Tongue (tissue), 2 donors: ENCODE measurements around the gene GLUD1. TPM values are rescaled to one million over a fixed set of nuclear protein-coding genes. Genes with fewer than 3 reads are reported as not detected.
"Not testable (repeated sequence)": the region's sequence is repeated elsewhere in the genome, so short reads cannot be mapped to it uniquely, and the experiment has no call there.

Experiments
- DNase-seq: peaks from one replicate; pipeline ENCODE4 v3.0.0-alpha.2; 2015
- total RNA-seq: library from RNA; depleted of rRNA; stranded (reverse); fragments of >200 nt; gene quantifications from one replicate; pipeline ENCODE4 v1.2.3, GENCODE V29; 2014

GLUD1 gene
- total RNA-seq, 1 donor from 2014 or later: 144 TPM

DNA sequence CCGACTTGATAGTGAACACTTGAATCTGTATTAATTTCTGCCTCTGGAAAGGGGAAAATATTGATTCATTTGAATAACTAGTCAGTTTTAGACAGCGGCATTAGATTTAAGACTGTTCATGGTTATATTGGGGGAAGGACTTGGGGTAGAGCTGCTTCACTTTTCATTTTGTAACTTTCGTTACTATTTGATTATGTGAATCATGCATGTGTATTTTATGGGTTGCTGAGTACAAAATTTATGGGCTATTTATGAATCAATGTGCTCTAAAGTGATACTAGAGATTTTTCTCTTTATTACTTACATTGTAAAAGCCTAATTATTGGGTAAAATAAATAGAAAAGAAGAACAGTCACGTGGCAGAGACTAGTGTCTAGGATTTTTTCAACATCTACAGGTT, 4.9 kb downstream of the GLUD1 start:
- no peak for DNase-seq

DNA sequence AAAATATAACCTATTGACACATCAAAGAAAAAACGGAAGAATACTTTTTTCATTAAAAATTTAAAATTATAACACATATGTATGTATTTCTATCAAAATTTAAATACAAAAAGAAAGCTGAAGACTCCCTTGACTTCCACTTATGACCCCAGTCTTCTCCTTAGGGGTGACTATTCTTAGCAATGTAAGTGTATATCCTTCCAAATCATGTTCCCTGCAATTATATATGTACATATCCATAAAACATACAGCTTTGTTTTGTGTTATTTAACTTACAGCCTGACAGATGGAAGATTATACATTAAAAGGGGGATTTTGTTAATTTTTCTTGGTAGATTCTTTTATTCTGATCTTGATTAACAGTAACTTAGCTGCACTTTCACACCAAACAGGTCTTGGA, 9.1 kb downstream of the GLUD1 start:
- no peak for DNase-seq

DNA sequence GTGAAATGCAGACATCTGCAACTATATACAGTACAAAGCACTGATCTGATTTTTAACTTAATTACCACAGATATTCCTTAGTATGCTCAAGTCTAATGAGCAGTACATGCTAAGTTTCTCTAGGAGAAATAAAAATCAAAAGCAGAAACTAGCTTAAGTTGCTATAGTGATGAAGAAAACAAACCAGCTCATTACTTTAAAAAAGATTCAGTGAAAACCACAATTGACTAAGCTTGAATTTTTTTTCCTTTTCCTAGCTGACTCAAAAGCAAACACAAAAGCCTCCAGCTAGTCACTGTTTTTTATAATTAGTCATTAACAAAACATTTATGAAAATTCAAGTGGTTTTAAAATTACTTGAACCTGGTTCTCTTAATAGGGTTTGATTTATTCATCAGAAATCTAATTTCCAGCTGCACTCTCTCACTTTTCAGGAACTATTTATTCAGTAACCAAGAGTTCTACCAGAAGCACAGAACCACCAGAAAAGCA, 10.3 kb downstream of the GLUD1 start:
- peak; percentile 10 for DNase-seq

DNA sequence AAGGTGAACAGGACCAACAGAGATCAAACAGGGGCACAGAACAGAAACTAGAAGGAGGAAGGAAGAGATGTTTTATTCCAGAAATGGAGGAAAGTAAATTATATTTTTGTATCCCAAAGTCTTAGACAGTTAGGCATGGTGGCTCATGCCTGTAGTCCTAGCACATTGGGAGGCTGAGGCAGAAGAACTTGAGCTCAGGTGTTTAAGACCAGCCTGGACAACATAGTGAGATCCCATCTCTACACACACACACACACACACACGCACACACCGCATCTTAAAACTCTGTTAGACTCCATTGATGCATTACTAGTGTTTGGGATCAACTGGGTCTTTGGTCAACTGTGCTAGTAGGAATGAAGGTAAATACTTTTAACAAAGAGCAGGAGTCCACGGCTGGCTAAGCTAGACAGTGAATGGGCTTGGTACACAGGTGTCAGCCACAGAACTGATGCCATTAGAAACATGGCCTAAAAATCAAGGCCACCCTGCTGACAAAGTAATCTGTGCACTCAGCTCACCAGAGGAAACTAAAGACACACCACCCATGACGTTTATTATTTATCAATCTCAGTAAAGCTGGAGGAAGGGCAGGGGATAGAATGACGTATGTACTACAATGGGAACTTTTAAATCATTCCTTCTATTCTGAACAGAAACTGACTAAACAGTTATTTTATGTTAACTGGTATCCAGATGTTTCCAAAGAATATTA, 10.9 kb downstream of the GLUD1 start:
- peak; percentile 24 for DNase-seq

DNA sequence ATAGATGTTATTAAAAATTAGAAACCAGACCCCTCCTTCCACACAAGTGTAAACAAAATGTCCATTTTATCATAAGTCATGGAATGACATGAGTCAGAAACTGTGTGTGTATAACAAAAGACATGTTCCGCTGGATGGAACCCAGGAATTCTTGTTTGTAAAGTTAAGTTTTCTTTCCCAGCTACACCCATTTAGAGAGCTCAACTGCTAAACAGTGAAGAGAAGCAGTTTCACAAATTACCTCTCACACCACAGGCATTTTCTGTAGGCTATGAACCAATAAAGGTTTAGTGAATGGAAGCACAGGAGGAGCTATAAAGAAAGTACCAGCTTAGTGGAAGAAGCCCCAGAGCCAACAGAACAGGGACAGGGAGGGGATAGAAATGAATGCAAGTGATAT, 12.4 kb downstream of the GLUD1 start:
- peak; percentile 43 for DNase-seq

DNA sequence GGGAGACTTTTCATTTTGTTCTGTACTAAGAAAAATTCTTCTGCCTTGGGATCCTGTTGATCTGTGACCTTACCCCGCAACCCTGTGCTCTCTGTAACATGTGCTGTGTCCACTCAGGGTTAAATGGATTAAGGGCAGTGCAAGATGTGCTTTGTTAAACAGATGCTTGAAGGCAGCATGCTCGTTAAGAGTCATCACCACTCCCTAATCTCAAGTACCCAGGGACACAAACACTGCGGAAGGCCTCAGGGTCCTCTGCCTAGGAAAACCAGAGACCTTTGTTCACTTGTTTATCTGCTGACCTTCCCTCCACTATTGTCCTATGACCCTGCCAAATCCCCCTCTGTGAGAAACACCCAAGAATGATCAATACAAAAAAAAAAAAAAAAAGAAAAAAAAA, 13.1 kb downstream of the GLUD1 start:
- not testable (repeated sequence) for DNase-seq

DNA sequence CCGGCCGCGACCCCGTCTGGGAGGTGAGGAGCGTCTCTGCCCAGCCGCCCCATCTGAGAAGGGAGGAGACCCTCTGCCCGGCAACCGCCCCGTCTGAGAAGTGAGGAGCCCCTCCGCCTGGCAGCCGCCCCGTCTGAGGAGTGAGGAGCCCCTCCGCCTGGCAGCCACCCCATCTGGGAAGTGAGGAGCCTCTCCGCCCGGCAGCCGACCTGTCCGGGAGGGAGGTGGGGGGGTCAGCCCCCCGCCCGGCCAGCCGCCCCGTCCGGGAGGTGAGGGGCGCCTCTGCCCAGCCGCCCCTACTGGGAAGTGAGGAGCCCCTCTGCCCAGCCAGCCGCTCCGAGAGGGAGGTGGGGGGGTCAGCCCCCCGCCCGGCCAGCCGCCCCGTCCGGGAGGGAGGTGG, 14.0 kb downstream of the GLUD1 start:
- DNase-seq: not testable (repeated sequence)

DNA sequence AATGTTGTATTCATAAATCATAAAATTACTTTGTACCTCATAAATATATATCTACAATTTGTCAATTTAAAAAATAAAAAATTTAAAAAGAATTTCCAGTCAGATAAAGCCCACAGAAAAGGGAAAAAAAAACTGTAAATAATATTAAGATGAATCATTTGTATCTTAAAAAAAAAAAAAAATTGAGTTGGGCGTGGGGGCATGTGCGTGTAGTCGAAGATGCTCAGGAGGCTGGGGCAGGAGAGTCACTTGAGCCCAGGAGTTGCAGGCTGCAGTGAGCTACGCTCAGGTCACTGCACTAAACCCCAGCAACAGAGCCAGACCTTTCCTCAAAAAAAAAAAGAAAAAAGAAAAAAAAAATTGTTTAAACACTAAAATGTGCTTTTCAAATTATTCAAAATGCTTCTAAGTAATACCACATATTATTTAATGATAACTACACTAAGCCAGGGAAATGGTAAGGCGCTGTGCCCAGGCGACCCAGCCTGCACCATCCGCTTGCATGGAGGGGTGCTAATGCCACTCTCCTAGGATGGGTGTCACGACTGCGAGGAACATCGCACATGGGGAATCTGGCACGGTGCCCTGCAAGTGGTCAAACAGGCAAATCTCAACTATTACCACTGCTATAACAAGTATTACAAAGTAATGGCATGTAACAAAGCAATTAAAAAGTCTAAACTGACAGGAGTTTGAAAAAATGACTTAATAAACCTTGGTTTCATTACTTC, 15.4 kb downstream of the GLUD1 start:
- DNase-seq: no peak

DNA sequence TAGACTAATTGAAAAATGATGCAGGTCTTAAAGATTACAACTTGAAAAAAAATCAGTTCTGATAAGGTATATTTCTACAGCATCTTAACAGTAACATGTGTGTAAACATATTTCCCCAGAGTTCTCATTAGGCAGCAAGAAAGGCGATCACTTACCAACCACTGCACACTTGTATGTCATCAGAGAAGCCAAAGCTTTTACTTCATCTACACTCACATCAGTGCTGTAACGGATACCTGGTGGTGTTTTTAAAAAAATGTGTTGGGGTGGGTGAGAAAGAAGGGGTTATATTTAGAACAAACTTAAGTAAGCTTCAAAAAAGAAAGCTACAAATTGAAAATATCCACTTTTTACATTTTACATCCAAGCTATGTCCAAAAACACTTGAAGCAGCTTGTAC, 18.2 kb downstream of the GLUD1 start:
- DNase-seq: not testable (repeated sequence)

DNA sequence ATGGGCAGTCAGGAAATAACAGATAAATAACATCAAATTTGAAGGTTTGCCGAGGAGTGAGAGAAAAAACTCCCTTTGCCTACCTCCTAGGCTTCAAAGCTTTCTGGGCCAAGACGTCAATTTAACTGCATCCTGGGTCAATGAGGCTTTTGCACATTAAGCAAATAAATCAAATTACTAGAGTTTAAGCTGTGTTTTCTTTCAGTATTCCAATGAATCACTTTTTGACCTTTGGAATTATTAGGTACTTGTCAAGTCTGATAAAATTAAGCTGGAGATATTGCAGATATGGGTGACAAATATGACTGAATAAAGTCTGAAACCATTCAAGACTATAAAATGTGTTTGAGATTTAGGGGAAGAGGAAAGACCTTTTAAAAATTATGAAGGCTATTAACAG, 22.2 kb downstream of the GLUD1 start:
- DNase-seq: no peak

DNA sequence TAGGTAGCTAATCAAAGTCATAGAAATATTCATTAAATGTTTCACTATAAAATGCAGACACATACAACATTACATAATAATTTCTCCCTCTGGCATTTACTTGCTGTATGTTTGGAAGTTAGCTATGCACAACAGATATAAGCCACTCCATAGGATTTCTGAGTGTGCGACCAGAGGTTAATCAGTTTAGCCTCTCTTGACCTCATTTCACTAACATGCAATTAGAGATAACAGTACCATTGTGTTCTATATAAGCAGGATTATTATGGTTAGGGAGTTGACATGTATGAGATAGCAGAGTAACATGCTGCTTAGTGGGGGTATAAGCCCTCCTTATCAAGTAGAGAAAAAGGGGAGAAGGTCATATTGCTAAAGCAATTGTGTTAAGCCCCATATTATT, 26.4 kb downstream of the GLUD1 start:
- DNase-seq: no peak

DNA sequence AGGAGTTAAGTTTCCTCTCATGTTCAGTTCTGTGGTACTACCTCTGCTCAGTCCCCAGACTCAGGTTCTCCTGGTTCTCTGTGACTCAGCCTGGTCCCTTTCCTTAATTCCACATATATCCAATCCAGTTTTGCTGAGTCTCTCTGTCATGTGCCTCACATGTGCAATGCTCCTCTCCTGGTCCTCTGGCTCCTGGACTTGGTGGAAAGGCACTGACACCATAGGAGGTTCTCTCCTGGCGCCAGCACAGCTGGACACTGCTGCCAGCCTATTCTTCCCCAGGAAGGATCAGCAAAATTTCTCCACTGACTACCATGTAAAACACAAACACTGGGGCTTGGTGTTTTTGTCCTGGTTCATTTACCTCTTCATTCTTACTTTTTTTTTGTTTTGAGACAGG, 27.8 kb downstream of the GLUD1 start:
- DNase-seq: no peak

DNA sequence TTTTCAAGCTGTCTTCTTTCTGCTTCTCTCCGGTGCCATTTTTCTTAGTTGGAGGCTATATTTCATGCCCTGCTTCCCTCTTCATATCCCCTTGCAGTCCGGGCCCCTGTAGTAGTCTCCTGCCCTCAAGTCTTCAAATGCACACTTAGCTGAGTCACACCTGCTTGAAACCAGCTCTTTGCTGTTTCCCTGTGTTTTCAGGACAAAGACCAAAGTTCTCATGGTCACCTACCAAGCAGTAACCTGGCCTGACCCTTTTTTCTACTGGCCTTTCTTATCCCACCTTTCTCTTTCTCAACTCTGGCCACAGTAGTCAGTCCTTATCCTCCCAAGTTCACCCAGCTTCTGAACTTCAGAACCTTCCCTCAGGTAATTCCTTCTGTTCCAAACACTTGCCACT, 28.5 kb downstream of the GLUD1 start:
- DNase-seq: no peak

DNA sequence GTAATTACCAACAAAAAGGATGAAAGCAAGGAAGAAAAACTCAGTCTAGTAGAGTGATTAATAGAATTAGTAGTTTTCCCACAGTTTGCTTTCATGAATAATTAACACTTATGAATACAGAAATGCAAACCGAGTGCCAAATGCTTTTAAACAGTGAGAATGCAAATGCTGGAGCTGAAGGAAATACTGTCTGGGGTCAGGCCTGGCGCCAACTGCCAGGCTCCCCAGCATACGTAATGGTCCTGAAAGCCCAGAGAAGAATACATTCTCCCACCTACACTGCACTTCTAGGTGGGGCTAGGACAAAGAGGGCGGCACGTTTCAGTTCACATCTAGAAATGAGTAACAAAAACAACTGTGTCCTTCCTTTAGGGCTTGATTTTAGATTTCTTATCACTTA, 30.0 kb downstream of the GLUD1 start:
- DNase-seq: no peak

DNA sequence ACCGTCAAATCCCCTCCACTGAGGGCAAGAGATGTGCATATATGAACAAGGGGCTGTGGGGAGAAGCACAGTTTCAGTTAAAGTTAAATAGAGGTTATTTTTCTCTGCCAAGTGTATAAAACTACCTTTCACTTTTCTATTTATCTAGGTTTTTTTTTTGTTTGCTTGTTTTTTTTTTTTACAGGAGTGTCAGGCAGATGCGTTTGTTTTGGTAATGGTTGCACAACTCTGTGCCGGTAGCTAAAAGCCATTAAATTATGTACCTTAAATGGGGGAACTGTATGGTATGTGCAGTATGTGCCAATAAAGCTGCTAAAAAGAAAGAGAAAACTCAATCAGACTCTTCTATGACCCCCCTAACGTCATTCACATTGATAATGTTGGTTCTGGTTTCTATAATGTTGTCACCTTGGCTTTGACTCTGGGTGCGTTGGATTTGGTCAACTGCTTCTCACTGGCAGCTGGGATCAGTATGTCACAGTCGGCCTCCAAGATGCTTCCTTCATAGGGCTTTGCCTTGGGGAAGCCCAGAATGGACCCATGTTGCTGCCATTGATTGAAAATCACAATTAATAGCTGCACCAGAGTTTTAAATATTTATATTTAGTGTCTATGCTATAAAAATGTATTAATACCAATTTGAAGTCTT, 34.2 kb downstream of the GLUD1 start:
- DNase-seq: no peak

DNA sequence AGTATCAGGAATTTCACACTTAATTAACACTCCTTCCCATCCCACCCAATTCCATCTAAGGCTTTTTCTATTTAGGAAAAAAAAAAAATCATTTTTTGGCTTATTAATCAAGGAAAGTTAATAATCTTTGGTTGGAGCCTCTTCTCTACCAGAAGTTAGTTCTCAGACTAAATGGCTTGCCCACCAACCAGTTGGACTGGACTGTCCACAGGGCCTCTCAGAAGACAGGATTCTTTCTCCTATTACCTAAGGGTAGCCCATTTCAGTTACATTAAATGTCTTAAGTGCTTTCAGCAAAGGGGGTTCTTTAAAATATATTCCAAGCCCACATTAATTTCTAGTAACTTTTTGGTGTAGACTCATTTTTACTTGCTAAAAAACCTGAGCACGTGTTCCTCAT, 35.2 kb downstream of the GLUD1 start:
- DNase-seq: no peak

DNA sequence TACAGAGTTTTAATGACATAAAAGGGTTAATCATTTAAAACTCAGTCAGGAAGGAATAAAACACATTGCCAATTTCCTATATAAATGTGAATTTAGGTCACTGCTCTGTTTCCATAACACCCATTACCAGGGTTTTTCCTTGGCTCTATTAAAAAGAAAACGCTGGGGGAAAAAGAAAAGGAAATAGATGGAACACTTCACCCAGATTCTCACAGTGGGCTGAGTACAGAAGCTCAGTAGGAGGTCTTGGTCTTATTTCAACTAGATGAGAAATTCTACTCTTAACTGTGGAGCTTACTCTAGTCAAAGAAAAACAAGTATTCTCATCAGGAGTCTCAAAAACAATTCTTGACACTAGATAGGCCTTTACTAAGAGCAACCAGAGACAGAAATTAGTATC, 36.5 kb downstream of the GLUD1 start:
- DNase-seq: no peak

DNA sequence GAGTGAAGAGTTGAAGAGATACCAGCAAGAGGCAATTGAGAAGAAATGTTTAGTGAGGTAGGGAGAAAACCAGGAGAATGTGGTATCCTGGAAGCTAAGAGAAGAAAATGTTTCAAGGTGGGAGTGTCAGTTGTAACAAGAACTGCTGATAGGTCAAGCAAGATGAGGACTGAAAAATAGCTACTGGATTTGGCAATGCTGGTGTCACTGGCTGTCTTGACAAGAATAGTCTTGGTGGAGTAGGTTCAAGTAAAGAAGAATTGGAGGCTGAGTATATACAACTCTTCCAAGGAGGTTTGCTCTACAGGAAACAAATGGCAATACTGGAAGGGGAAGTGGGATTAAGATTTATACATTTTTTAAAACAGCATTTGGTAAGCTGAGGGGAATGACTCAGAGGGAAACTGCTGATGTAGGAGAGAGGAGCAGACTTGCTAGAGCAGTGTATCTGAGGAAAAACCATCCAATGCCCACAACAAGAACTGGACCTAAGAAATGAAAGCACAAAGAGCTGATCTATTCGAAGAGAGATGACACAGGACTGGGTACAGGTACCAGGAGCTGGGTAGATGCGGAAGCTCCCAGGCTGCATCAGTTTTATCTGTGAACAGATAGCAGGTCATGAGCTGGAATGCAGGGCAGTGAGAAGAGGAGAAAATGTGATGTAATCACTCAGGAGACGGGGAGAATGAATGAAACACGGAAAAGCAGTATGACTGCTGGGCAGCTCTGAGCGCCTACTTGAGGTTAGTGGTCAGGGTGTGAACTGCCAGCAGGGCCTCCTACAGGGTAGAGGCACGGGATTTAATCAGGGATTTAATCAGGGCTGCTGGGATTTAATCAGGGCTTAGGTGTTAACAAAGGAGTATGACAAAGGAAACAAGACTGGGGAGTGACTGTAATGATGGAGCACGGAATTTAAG, 40.0 kb downstream of the GLUD1 start:
- peak; percentile 9 for DNase-seq

DNA sequence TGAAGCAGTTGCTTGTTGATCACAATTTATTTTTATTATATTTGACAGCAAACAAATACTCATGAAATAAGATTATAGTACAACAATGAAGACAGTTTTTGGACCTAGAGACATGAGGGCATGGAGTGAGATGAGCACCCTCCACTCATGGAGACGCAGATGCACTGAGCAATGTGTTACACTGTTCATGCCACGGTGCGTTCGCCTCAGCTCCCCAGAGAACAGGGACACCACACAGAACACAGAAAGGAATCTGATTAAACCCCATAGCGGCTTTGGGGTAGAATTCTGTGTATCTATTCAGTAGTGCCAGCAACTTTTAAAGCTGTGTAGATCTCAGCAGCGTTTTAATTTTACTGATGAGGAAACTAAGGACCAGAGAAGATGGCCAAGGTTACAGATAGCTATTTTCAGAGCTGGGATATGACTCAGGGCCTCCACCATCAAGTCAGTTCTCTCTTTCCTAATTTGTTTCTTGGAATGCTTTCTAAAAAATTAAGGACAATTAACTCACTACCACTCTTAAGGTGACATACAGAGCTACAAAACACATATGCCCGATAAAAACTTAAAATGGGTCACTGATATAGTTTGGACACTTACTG, 41.0 kb downstream of the GLUD1 start:
- no peak for DNase-seq

DNA sequence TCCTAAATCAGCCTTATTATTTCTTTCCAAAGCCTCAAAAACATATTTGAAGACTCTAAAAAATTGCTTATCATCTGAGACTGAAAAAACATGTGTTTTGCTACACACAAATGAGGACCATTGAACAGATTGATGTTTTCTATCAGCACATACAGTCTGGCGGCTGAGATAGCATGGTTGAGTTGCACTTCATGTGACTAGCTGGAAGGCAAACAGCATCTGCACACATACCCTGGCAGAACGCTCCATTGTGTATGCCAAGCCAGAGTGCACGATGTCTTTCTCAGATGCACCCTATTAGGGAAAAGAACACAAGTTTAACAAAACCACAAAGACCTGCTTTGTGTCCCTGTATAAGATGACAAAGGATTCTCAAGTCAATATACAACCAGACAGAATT, 41.5 kb downstream of the GLUD1 start:
- peak; percentile 70 for DNase-seq

DNA sequence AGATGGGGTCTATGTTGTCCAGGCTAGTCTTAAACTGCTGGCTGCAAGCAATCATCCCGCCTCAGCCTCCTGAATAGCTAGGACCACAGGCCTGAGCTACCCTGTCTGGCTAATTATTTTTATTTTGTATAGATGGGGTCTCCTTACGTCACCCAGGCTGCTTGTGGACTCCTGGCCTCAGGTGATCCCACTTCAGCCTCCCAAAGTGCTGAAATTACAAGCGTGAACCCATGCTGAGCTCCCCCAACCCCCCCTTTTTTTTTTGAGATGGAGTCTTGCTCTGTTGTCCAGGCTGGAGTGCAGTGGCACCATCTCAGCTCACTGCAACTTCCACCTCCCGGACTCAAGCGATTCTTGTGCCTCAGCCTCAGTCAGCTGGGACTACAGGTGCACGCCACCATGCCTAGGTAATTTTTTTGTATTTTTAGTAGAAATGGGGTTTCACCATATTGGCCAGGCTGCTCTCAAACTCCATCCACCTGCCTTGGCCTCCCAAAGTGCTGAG, 49.2 kb downstream of the GLUD1 start:
- DNase-seq: no peak

DNA sequence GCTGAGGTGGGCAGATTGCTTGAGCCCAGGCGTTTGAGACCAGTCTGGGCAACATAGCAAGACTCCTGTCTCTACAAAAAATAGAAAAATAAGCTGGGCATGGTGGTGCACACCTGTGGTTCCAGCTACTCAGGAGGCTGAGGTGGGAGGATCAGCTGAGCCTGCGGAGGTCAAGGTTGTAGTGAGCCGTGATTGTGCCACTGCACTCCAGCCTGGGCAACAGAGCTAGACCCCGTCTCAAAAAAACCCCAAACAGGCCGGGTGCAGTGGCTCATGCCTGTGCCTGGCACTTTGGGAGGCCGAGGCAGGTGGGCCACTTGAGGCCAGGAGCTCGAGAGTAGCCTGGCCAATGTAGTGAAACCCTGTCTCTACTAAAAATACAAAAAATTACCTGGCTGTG, 51.1 kb downstream of the GLUD1 start:
- DNase-seq: not testable (repeated sequence)
